ENCODE results near the gene ABHD18. TPM values are rescaled to one million over a fixed set of nuclear protein-coding genes. Genes with fewer than 3 reads are reported as not detected.
A peak's percentile ranks its signal among the peaks of the same experiment; 100 is the strongest.
"Not testable (repeated sequence)": the region's sequence is repeated elsewhere in the genome, so short reads cannot be mapped to it uniquely, and the experiment has no call there.

The ABHD18 gene
- polyA plus RNA-seq (2013, experiment 1 of 4), result 11.5 TPM
- 11.8 TPM for polyA plus RNA-seq (2013, experiment 2 of 4)
- polyA plus RNA-seq (2013, experiment 3 of 4), result 11.0 TPM
- 13.2 TPM for polyA plus RNA-seq (2013, experiment 4 of 4)

DNA sequence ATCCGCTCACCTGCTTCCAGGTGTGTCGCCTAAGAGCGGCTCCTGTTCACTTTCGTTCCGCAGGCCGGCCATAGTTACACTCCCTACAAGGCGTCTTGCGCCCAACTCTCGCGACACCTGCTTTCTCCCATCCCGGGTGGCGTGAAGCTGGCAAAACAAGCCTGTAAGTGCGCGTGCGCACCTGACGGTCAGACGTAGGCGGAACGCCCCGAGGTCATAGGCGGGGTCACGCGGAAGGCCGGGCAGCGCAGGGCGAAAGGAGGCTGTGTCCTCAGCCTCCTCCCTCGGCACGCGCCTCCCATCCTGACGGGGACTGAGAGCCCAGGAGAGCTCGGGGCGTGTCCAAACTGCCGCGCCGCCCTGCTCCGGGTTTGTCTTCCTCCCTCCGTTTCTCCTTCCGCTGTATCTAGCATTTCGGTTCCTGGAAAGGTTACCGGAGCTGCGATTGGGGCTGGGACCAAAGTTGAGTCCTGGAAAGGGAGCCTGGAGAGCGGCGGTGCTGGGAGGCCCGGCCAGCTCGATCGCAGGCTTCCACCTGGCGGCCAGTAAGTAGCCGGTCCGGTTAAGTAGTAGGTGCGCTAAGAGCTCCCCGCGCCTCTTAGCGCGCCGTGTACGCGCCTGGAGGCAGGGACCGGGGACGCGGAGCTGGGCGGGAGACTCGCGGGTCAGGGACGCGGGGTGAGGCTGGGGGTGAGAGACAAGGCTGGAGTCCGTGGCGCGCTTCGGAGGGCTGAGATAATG lies at the start of gene ABHD18, which contains the start of gene MFSD8:
Gene ABHD18 (plus strand): TSS at position 345 of the 741 bp plus-strand sequence. CDS start 17,550 bp downstream, outside the sequence.
Gene MFSD8 (minus strand): TSS at position 112 of the 741 bp plus-strand sequence. CDS start 40 bp downstream, at position 72.
- WGBS, 2 experiments, result 0% methylated on average over 69 of the region's 69 CpGs
- no peaks in the 10 kb centered on the region for H3K36me3 ChIP-seq (ENCODE audit: control insufficient read depth, insufficient read depth, low read length)
- H3K9me3 ChIP-seq (ENCODE audit: control insufficient read depth, low read length), result no peaks in the 10 kb centered on the region
- no peaks in the 10 kb centered on the region for H3K27me3 ChIP-seq (ENCODE audit: control insufficient read depth, insufficient read depth, low read length, poor library complexity, severe bottlenecking)
- peak within 1 kb of the TSS; percentile 100 for H3K4me3 ChIP-seq (ENCODE audit: insufficient read depth, low read depth, low read length)
- no peaks in the 10 kb centered on the region for H3K4me1 ChIP-seq (ENCODE audit: control insufficient read depth, insufficient read depth, low read length)
- H3K27ac ChIP-seq (ENCODE audit: insufficient read depth, low read depth, low read length, poor library complexity, severe bottlenecking), result peak within 1 kb of the TSS; percentile 87

DNA sequence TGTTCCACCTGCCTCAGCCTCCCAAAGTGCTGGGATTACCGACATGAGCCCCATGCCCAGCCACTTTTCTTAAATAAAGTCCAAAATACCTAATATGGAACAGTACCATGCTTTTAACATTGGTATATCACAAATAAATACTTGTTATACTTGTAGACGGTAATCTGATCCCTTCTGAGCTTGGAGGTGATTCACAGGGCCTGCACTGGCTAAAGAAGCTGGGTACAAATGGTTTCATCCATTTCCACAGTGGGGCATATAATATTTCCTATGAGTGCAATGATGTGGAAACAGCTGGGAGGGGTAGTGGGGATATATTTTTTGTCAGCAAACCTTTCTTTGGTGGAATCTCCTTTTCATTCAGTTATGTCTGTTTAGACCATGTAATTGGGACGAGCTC lies 48.7 kb upstream of the ABHD18 start:
- 94 to 95% methylated on average over 2 to 3 of the region's 3 CpGs for WGBS, 2 experiments
- Histone ChIP-seq H3K4me1 (ENCODE audit: control insufficient read depth, insufficient read depth, low read length) (no peaks in the 10 kb centered on the region), H3K9me3 (ENCODE audit: control insufficient read depth, low read length) (no peaks in the 10 kb centered on the region), H3K27me3 (ENCODE audit: control insufficient read depth, insufficient read depth, low read length, poor library complexity, severe bottlenecking) (no peaks in the 10 kb centered on the region), H3K27ac (ENCODE audit: insufficient read depth, low read depth, low read length, poor library complexity, severe bottlenecking) (no peak overlapping the region), H3K36me3 (ENCODE audit: control insufficient read depth, insufficient read depth, low read length) (no peaks in the 10 kb centered on the region), H3K4me3 (ENCODE audit: insufficient read depth, low read depth, low read length) (no peak overlapping the region)

GRCh38 chr4:127917151-127917550 lies 48.1 kb upstream of the ABHD18 start:
- no peaks in the 10 kb centered on the region for H3K36me3 ChIP-seq (ENCODE audit: control insufficient read depth, insufficient read depth, low read length)
- no peaks in the 10 kb centered on the region for H3K27me3 ChIP-seq (ENCODE audit: control insufficient read depth, insufficient read depth, low read length, poor library complexity, severe bottlenecking)
- H3K27ac ChIP-seq (ENCODE audit: insufficient read depth, low read depth, low read length, poor library complexity, severe bottlenecking), result no peak overlapping the region
- H3K4me3 ChIP-seq (ENCODE audit: insufficient read depth, low read depth, low read length), result no peak overlapping the region
- H3K9me3 ChIP-seq (ENCODE audit: control insufficient read depth, low read length), result no peaks in the 10 kb centered on the region
- H3K4me1 ChIP-seq (ENCODE audit: control insufficient read depth, insufficient read depth, low read length), result no peaks in the 10 kb centered on the region

DNA sequence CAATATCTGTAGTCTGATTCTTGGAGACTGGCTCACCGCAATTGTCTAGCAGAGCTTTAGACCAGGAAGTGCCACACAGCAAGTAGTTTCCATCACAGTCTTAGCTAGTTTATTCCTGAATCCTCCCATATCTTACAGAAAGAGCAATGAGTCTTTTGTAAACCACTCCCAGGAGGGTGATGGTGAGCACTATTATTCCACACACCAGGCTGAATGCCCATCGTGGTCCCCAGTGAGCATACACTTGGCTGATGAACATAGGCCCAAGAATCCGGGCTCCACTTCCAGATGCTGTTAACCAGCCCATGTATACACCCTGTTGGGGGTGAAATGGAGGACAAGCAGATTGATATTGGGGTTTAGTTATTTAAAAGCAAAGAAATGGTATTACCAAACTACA lies 44.7 kb upstream of the ABHD18 start:
- WGBS, 2 experiments, result 89 to 96% methylated on average over 3 of the region's 3 CpGs
- H3K27me3 ChIP-seq (ENCODE audit: control insufficient read depth, insufficient read depth, low read length, poor library complexity, severe bottlenecking), result no peaks in the 10 kb centered on the region
- H3K27ac ChIP-seq (ENCODE audit: insufficient read depth, low read depth, low read length, poor library complexity, severe bottlenecking), result no peak overlapping the region
- H3K4me1 ChIP-seq (ENCODE audit: control insufficient read depth, insufficient read depth, low read length), result no peaks in the 10 kb centered on the region
- no peaks in the 10 kb centered on the region for H3K9me3 ChIP-seq (ENCODE audit: control insufficient read depth, low read length)
- H3K36me3 ChIP-seq (ENCODE audit: control insufficient read depth, insufficient read depth, low read length), result no peaks in the 10 kb centered on the region
- no peak overlapping the region for H3K4me3 ChIP-seq (ENCODE audit: insufficient read depth, low read depth, low read length)

GRCh38 chr4:127922226-127922625 lies 43.0 kb upstream of the ABHD18 start:
- WGBS, 2 experiments, result 92 to 94% methylated on average over 1 of the region's 2 CpGs

DNA sequence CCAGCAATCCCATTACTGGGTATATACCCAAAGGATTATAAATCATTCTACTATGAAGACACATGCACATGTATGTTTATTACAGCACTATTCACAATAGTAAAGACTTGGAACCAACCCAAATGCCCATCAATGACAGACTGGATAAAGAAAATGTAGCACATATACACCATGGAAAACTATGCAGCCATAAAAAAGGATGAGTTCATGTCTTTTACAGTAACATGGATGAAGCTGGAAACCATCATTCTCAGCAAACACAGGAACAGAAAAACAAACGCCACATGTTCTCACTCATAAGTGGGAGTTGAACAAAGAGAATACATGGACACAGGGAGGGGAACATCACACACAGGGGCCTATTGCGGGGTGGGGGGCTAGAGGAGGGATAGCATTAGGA lies 39.5 kb upstream of the ABHD18 start:
- not testable (repeated sequence) for H3K4me3 ChIP-seq (ENCODE audit: insufficient read depth, low read depth, low read length); H3K27ac ChIP-seq (ENCODE audit: insufficient read depth, low read depth, low read length, poor library complexity, severe bottlenecking); H3K27me3 ChIP-seq (ENCODE audit: control insufficient read depth, insufficient read depth, low read length, poor library complexity, severe bottlenecking); H3K9me3 ChIP-seq (ENCODE audit: control insufficient read depth, low read length); H3K36me3 ChIP-seq (ENCODE audit: control insufficient read depth, insufficient read depth, low read length); H3K4me1 ChIP-seq (ENCODE audit: control insufficient read depth, insufficient read depth, low read length)
- WGBS, 2 experiments, result 87 to 100% methylated on average over 2 of the region's 2 CpGs

More at GRCh38 chr4:127922226-127922625, 43.0 kb upstream of the ABHD18 start:
- H3K4me1 ChIP-seq (ENCODE audit: control insufficient read depth, insufficient read depth, low read length), result no peaks in the 10 kb centered on the region
- no peak overlapping the region for H3K27ac ChIP-seq (ENCODE audit: insufficient read depth, low read depth, low read length, poor library complexity, severe bottlenecking)
- H3K36me3 ChIP-seq (ENCODE audit: control insufficient read depth, insufficient read depth, low read length), result no peaks in the 10 kb centered on the region
- no peak overlapping the region for H3K4me3 ChIP-seq (ENCODE audit: insufficient read depth, low read depth, low read length)
- H3K9me3 ChIP-seq (ENCODE audit: control insufficient read depth, low read length), result no peaks in the 10 kb centered on the region
- no peaks in the 10 kb centered on the region for H3K27me3 ChIP-seq (ENCODE audit: control insufficient read depth, insufficient read depth, low read length, poor library complexity, severe bottlenecking)

- H3K27ac ChIP-seq (ENCODE audit: insufficient read depth, low read depth, low read length, poor library complexity, severe bottlenecking), result no peak overlapping the region
- H3K27me3 ChIP-seq (ENCODE audit: control insufficient read depth, insufficient read depth, low read length, poor library complexity, severe bottlenecking), result no peaks in the 10 kb centered on the region
- H3K4me3 ChIP-seq (ENCODE audit: insufficient read depth, low read depth, low read length), result no peak overlapping the region
- no peaks in the 10 kb centered on the region for H3K36me3 ChIP-seq (ENCODE audit: control insufficient read depth, insufficient read depth, low read length)
- 83 to 88% methylated on average over 1 of the region's 1 CpG for WGBS, 2 experiments
- H3K9me3 ChIP-seq (ENCODE audit: control insufficient read depth, low read length), result no peaks in the 10 kb centered on the region
- no peaks in the 10 kb centered on the region for H3K4me1 ChIP-seq (ENCODE audit: control insufficient read depth, insufficient read depth, low read length)
Measured at GRCh38 chr4:127930175-127930574, 35.0 kb upstream of the ABHD18 start.

GRCh38 chr4:127931836-127932235 lies 33.4 kb upstream of the ABHD18 start:
- not testable (repeated sequence) for H3K4me1 ChIP-seq (ENCODE audit: control insufficient read depth, insufficient read depth, low read length); H3K27ac ChIP-seq (ENCODE audit: insufficient read depth, low read depth, low read length, poor library complexity, severe bottlenecking); H3K36me3 ChIP-seq (ENCODE audit: control insufficient read depth, insufficient read depth, low read length); H3K9me3 ChIP-seq (ENCODE audit: control insufficient read depth, low read length); H3K27me3 ChIP-seq (ENCODE audit: control insufficient read depth, insufficient read depth, low read length, poor library complexity, severe bottlenecking); H3K4me3 ChIP-seq (ENCODE audit: insufficient read depth, low read depth, low read length)
- WGBS, 2 experiments, result 91 to 92% methylated on average over 5 of the region's 6 CpGs

DNA sequence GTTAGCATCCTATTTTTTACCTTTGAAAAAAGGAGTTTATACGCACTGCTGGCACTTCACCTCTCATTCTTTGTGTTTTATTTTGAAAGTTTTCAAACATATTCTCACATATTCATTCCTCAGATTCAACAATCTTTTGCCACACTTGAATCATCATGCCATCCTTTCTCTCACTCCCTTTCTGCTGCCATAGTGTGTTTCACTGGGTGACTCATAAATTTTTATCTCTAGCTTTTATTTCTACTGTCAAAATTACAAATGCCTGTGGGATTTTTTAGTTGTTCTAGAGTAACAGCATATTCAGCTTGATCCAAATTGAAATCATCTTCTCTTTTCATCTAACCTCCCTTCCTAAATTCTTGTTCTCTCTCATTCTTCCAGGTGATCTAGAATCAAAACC lies 28.2 kb upstream of the ABHD18 start:
- no peak overlapping the region for H3K27ac ChIP-seq (ENCODE audit: insufficient read depth, low read depth, low read length, poor library complexity, severe bottlenecking)
- H3K9me3 ChIP-seq (ENCODE audit: control insufficient read depth, low read length), result no peaks in the 10 kb centered on the region
- H3K36me3 ChIP-seq (ENCODE audit: control insufficient read depth, insufficient read depth, low read length), result no peaks in the 10 kb centered on the region
- no peaks in the 10 kb centered on the region for H3K27me3 ChIP-seq (ENCODE audit: control insufficient read depth, insufficient read depth, low read length, poor library complexity, severe bottlenecking)
- no peak overlapping the region for H3K4me3 ChIP-seq (ENCODE audit: insufficient read depth, low read depth, low read length)
- WGBS, 2 experiments, result 87 to 100% methylated on average over 1 of the region's 1 CpG
- H3K4me1 ChIP-seq (ENCODE audit: control insufficient read depth, insufficient read depth, low read length), result no peaks in the 10 kb centered on the region

GRCh38 chr4:127957105-127957504 lies 8.1 kb upstream of the ABHD18 start:
- no peak overlapping the region for H3K27ac ChIP-seq (ENCODE audit: insufficient read depth, low read depth, low read length, poor library complexity, severe bottlenecking)
- H3K4me1 ChIP-seq (ENCODE audit: control insufficient read depth, insufficient read depth, low read length), result no peaks in the 10 kb centered on the region
- H3K27me3 ChIP-seq (ENCODE audit: control insufficient read depth, insufficient read depth, low read length, poor library complexity, severe bottlenecking), result no peaks in the 10 kb centered on the region
- 100% methylated on average over 2 of the region's 2 CpGs for WGBS, 2 experiments
- no peaks in the 10 kb centered on the region for H3K9me3 ChIP-seq (ENCODE audit: control insufficient read depth, low read length)
- H3K36me3 ChIP-seq (ENCODE audit: control insufficient read depth, insufficient read depth, low read length), result peaks cover 7% of the 10 kb centered on the region
- H3K4me3 ChIP-seq (ENCODE audit: insufficient read depth, low read depth, low read length), result no peak overlapping the region

Measured in ectodermal cell (in vitro differentiated cells).